Measurements from ENCODE around the gene ADARB2. TPM values are rescaled to one million over a fixed set of nuclear protein-coding genes. Genes with fewer than 3 reads are reported as not detected.

ADARB2 gene
- total and polyA plus RNA-seq, 10 of the 15 experiments (the other 5 are each of a cell fraction or from before 2014, with no cell fraction given), result 0.02 to 4.1 (median 0.76) TPM

DNA sequence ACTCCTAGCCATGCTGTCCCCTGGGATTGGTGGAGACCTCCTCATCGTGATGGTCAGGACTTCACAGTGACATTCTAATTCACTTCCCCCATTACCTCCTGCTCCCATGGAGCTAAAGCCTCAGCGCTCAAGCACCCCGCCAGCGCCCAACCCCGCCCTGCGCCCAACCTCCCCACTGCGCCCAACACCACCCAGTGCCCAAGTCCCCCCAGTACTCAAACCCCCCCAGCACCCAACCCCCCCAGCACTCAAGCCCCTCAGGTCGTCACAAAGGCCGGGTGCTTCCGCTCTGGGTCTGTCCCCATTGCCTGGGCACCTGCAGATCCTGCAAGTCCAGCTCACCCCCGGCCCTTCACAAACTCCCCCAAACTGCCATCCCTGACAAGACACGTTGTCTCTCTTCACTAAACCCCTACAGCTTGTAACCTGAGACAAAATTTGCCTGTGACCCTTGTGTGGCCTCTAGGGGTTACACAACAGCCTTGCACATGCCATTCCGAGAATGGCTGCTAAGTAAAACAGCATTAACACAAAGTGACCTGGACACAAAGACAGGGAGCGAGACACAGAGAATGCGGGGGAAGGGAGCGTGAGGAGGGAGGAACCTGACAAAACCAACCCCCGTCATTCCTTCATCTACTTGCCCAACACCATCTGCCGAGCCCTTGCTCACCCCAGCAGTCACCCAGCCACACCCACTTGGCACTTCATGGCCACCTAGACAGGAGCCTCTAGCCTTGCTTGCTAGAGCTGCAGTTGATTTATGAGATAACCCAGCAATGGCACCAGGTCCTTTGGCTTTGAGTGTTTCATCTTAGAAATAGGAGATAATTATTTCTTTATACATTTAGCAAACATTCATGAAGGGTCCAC is 107.8 kb downstream of the ADARB2 start:
- H3K4me2 ChIP-seq (ENCODE audit: control insufficient read depth, insufficient read depth), result no peak overlapping the region
- H3K27me3 ChIP-seq (replicated peaks in 1 of 2; ENCODE audit: control insufficient read depth in 2 of 2, insufficient read depth in 2 of 2, low read length in 1 of 2), result no peaks in the 10 kb centered on the region; a peak in 1 of 4 replicates
- no peaks in the 10 kb centered on the region for H3K9me3 ChIP-seq (replicated peaks; ENCODE audit: control insufficient read depth, insufficient read depth, low read length)
- H3K4me1 ChIP-seq (ENCODE audit: control insufficient read depth, insufficient read depth, low read length), result no peaks in the 10 kb centered on the region
- ATAC-seq, result peak; percentile 42
- ChIA-PET POLR2A (interaction anchor here (0.7 kb wide), 1 partner anchor 694 kb away, joined by 4 read pairs; no protein-coding TSS in a partner anchor), RAD21 (ENCODE audit: unreplicated experiment) (interaction anchor here (1.4 kb wide), 1 partner anchor 11 kb away, joined by 4 read pairs; no protein-coding TSS in a partner anchor), CTCF (no interaction called here), SMC1A (ENCODE audit: uncharacterized antibody, unreplicated experiment) (interaction anchor here (0.9 to 1.0 kb wide), 2 partner anchors 11 to 106 kb away, joined by 3 read pairs; no protein-coding TSS in a partner anchor)
- peak; percentile 16; the same call in 1 of the 2 replicates for TF ChIP-seq RAD21 (IDR thresholded peaks at IDR 0.05; ENCODE audit: insufficient read depth, low read depth, low read length)
- TF ChIP-seq POLR2AphosphoS5 (IDR thresholded peaks at IDR 0.05; ENCODE audit: low read length), result no peak
- TF ChIP-seq BHLHE40 (IDR thresholded peaks at IDR 0.05; ENCODE audit: borderline replicate concordance in 1 of 2, low read depth in 2 of 2, low read length in 1 of 2), result peak in 1 of 2 experiments; percentile 40; a peak in 1 of 4 replicates
- 0 out of 2 replicates have a peak, but pooled peaks have one; percentile 14 for TF ChIP-seq YY1 (IDR thresholded peaks at IDR 0.05; ENCODE audit: low read depth, low read length)
- no TSS peak for BruUV-seq (replicated peaks)
- DNase-seq (ENCODE audit: low read depth, low spot score), result no peak
- intact Hi-C loops (cut with micrococcal nuclease; ENCODE audit: unreplicated experiment), result no loop called here
- no peak overlapping the region for H3K9ac ChIP-seq (ENCODE audit: control insufficient read depth, insufficient read depth, low read length)
- FAIRE-seq, result no peak
- no peak overlapping the region for H2AFZ ChIP-seq (ENCODE audit: control insufficient read depth, low read depth, low read length)
- in situ Hi-C loops (cut with MboI), result no loop called here
- 38% methylated on average over 14 of the region's 18 CpGs for WGBS (ENCODE audit: insufficient coverage, insufficient replicate concordance, low lambda C conversion rate, missing lambda C conversion rate)
- no peaks in the 10 kb centered on the region for H3K36me3 ChIP-seq (ENCODE audit: control insufficient read depth in 2 of 2, insufficient read depth in 2 of 2, low read length in 1 of 2)
- no peak overlapping the region for H3K4me3 ChIP-seq
- H3K27ac ChIP-seq (ENCODE audit: control insufficient read depth, insufficient read depth), result no peak overlapping the region
- no peaks in the 10 kb centered on the region for H4K20me1 ChIP-seq (ENCODE audit: control insufficient read depth, insufficient read depth)
- no peaks in the 10 kb centered on the region for H3K79me2 ChIP-seq (ENCODE audit: control insufficient read depth, insufficient read depth, low read length)

DNA sequence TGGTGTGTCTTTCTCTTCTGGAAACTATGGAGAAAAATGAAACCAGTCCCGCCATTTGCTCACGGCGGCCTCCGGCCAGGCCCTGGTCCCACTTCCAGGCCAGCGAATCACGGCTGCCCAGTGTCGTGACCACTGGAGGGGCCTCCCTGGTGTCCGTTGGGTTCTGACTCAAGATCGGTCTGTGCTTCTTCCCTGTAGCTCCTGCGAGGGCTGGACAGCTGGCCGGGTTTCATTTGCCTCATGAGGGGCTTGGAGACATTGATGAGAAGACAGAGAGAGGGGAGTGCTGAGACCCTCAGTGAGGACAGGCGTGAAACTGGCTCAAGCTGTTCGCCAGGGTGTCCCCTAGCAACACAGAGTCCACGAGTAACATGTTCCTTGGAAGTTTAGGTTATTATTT is 108.6 kb downstream of the ADARB2 start:
- Histone ChIP-seq H2AFZ (ENCODE audit: control insufficient read depth, low read depth, low read length) (no peak overlapping the region), H3K4me3 (no peak overlapping the region), H3K27ac (ENCODE audit: control insufficient read depth, insufficient read depth) (no peak overlapping the region), H3K4me2 (ENCODE audit: control insufficient read depth, insufficient read depth) (no peak overlapping the region), H3K27me3 (replicated peaks in 1 of 2; ENCODE audit: control insufficient read depth in 2 of 2, insufficient read depth in 2 of 2, low read length in 1 of 2) (no peaks in the 10 kb centered on the region; a peak in 1 of 4 replicates), H3K79me2 (ENCODE audit: control insufficient read depth, insufficient read depth, low read length) (no peaks in the 10 kb centered on the region), H4K20me1 (ENCODE audit: control insufficient read depth, insufficient read depth) (no peaks in the 10 kb centered on the region), H3K36me3 (ENCODE audit: control insufficient read depth in 2 of 2, insufficient read depth in 2 of 2, low read length in 1 of 2) (no peaks in the 10 kb centered on the region), H3K9ac (ENCODE audit: control insufficient read depth, insufficient read depth, low read length) (no peak overlapping the region), H3K9me3 (replicated peaks; ENCODE audit: control insufficient read depth, insufficient read depth, low read length) (no peaks in the 10 kb centered on the region), H3K4me1 (ENCODE audit: control insufficient read depth, insufficient read depth, low read length) (no peaks in the 10 kb centered on the region)
- FAIRE-seq, result no peak
- CTCF ChIA-PET, result no interaction called here
- intact Hi-C loops (cut with micrococcal nuclease; ENCODE audit: unreplicated experiment), result no loop called here
- DNase-seq (ENCODE audit: low read depth, low spot score), result no peak
- no TSS peak for BruUV-seq (replicated peaks)
- in situ Hi-C loops (cut with MboI), result no loop called here
- SMC1A ChIA-PET (ENCODE audit: uncharacterized antibody, unreplicated experiment), result interaction anchor here (0.9 kb wide), 1 partner anchor 107 kb away, joined by 3 read pairs; no protein-coding TSS in a partner anchor
- TF ChIP-seq SUZ12 (IDR thresholded peaks at IDR 0.05; ENCODE audit: unreplicated experiment) (no peak), ZNF207 (IDR thresholded peaks at IDR 0.05; ENCODE audit: borderline replicate concordance) (no peak)
- POLR2A ChIA-PET, result no interaction called here
- RAD21 ChIA-PET (ENCODE audit: unreplicated experiment), result interaction anchor here (1.4 kb wide), 1 partner anchor 12 kb away, joined by 4 read pairs; no protein-coding TSS in a partner anchor
- no peak for ATAC-seq
- WGBS (ENCODE audit: insufficient coverage, insufficient replicate concordance, low lambda C conversion rate, missing lambda C conversion rate), result 33% methylated on average over 14 of the region's 14 CpGs

All from GM12878 (cell line).